WTC11 (cell line): ENCODE data around the gene IDH3A. TPM values are rescaled to one million over a fixed set of nuclear protein-coding genes. Genes with fewer than 3 reads are reported as not detected.

ENCODE experiments used
- ATAC-seq: fragments of 200-7000 bp; cut with Tn5 transposase; 2 replicates; pipeline ENCODE4 v1.10.0; 2021; ENCODE audit warnings: mild to moderate bottlenecking, moderate library complexity
- CTCF ChIA-PET: fragments of 300-600 bp; sonication (Branson Sonifier 250); formaldehyde crosslinking; loops from one replicate; lab custom pipeline; 2021; ENCODE audit warnings: antibody characterized with exemption; lab: Charles Lee
- POLR2A ChIA-PET: fragments of 350-600 bp; sonication (Branson Sonifier 250); formaldehyde crosslinking; loops from one replicate; lab custom pipeline; 2021; ENCODE audit warnings: antibody characterized with exemption; lab: Charles Lee
- DNase-seq: peaks from one replicate; pipeline ENCODE4 v3.0.0; 2021; ENCODE audit warnings: low spot score
- H3K27ac Mint-ChIP-seq: 2 replicates; pipeline ENCODE4 v1.8.0; 2021; ENCODE audit warnings: mixed read lengths
- H3K27me3 Mint-ChIP-seq: 2 replicates; pipeline ENCODE4 v1.8.0; 2021; ENCODE audit warnings: low read depth, mild to moderate bottlenecking, moderate library complexity, mixed read lengths
- H3K36me3 Mint-ChIP-seq: 2 replicates; pipeline ENCODE4 v1.8.0; 2021; ENCODE audit warnings: mixed read lengths
- H3K4me1 Mint-ChIP-seq: 2 replicates; pipeline ENCODE4 v1.8.0; 2022; ENCODE audit warnings: mixed read lengths
- H3K4me3 Mint-ChIP-seq: 2 replicates; pipeline ENCODE4 v1.8.0; 2021; ENCODE audit warnings: mild to moderate bottlenecking, moderate library complexity, mixed read lengths
- H3K9me3 Mint-ChIP-seq: 2 replicates; pipeline ENCODE4 v1.8.0; 2021; ENCODE audit warnings: mixed read lengths
- AFF4 ChIP-seq: sonication (generic); formaldehyde crosslinking; IDR thresholded peaks from 2 replicates; pipeline ENCODE4 v1.8.1; 2023; ENCODE audit warnings: mild to moderate bottlenecking, missing genetic modification reagents, borderline replicate concordance
- ARID4B ChIP-seq: sonication (generic); formaldehyde crosslinking; IDR thresholded peaks from 2 replicates; pipeline ENCODE4 v1.8.0; 2023; ENCODE audit warnings: missing genetic modification reagents, mild to moderate bottlenecking, borderline replicate concordance
- ATF3 ChIP-seq: sonication (generic); formaldehyde crosslinking; conservative IDR thresholded peaks from 2 replicates; pipeline ENCODE4 v1.8.1; 2022; ENCODE audit warnings: mild to moderate bottlenecking, missing genetic modification reagents
- CBFB ChIP-seq: sonication (generic); formaldehyde crosslinking; IDR thresholded peaks from 2 replicates; pipeline ENCODE4 v1.8.1; 2022; ENCODE audit warnings: mild to moderate bottlenecking, low read depth, missing genetic modification reagents
- CDX4 ChIP-seq: fragments of 250-450 bp; sonication (Bioruptor Pico); IDR thresholded peaks from 2 replicates; pipeline ENCODE4 v1.9.0; 2021; ENCODE audit warnings: moderate library complexity, mild to moderate bottlenecking, inconsistent platforms, borderline replicate concordance
- E2F1 ChIP-seq: sonication (generic); formaldehyde crosslinking; IDR thresholded peaks from 2 replicates; pipeline ENCODE4 v1.8.0; 2022; ENCODE audit warnings: mild to moderate bottlenecking, missing genetic modification reagents
- ETV6 ChIP-seq: sonication (generic); formaldehyde crosslinking; IDR thresholded peaks from 2 replicates; pipeline ENCODE4 v1.8.1; 2022; ENCODE audit warnings: mild to moderate bottlenecking, missing genetic modification reagents
- GTF2I ChIP-seq: fragments of 250-450 bp; sonication (Bioruptor Pico); conservative IDR thresholded peaks from 2 replicates; pipeline ENCODE4 v1.4.0; 2021; ENCODE audit warnings: mild to moderate bottlenecking
- IRF2 ChIP-seq: sonication (generic); formaldehyde crosslinking; IDR thresholded peaks from 2 replicates; pipeline ENCODE4 v1.8.0; 2022; ENCODE audit warnings: low read depth, missing genetic modification reagents, borderline replicate concordance
- MXD4 ChIP-seq: fragments of 250-450 bp; sonication (Bioruptor Pico); IDR thresholded peaks from 2 replicates; pipeline ENCODE4 v1.8.0; 2021; ENCODE audit warnings: mild to moderate bottlenecking, moderate library complexity, borderline replicate concordance
- SMAD3 ChIP-seq: sonication (generic); formaldehyde crosslinking; IDR thresholded peaks from 2 replicates; pipeline ENCODE4 v1.8.0; 2022; ENCODE audit warnings: missing genetic modification reagents, mild to moderate bottlenecking, borderline replicate concordance
- SP1 ChIP-seq: sonication (generic); formaldehyde crosslinking; conservative IDR thresholded peaks from 2 replicates; pipeline ENCODE4 v1.8.1; 2022; ENCODE audit warnings: missing genetic modification reagents
- TEAD1 ChIP-seq: sonication (generic); formaldehyde crosslinking; IDR thresholded peaks from 2 replicates; pipeline ENCODE4 v1.8.0; 2022; ENCODE audit warnings: mild to moderate bottlenecking, missing genetic modification reagents
- ZNF232 ChIP-seq: sonication (generic); formaldehyde crosslinking; IDR thresholded peaks from 2 replicates; pipeline ENCODE4 v1.8.0; 2022; ENCODE audit warnings: mild to moderate bottlenecking, missing genetic modification reagents
- ZNF263 ChIP-seq: sonication (generic); formaldehyde crosslinking; IDR thresholded peaks from 2 replicates; pipeline ENCODE4 v1.8.1; 2022; ENCODE audit warnings: low read depth, mild to moderate bottlenecking, moderate library complexity, missing genetic modification reagents
- ZNF396 ChIP-seq: fragments of 250-450 bp; sonication (Bioruptor Pico); IDR thresholded peaks from 2 replicates; pipeline ENCODE4 v1.8.0; 2021; ENCODE audit warnings: mild to moderate bottlenecking, moderate library complexity, borderline replicate concordance
- ZNF425 ChIP-seq: fragments of 250-450 bp; sonication (Bioruptor Pico); conservative IDR thresholded peaks from 2 replicates; pipeline ENCODE4 v1.9.0; 2021; ENCODE audit warnings: mild to moderate bottlenecking
- total RNA-seq: library from RNA; stranded (reverse); gene quantifications from 3 replicates; pipeline ENCODE4 v1.2.3, GENCODE V29; 2021
- TF ChIP-seq, protein P1 (sequence below): sonication (generic); formaldehyde crosslinking; conservative IDR thresholded peaks from 2 replicates; pipeline ENCODE4 v1.8.1; 2023; ENCODE audit warnings: mild to moderate bottlenecking, low read depth, missing genetic modification reagents, moderate library complexity
- TF ChIP-seq, protein P2 (sequence below): sonication (generic); formaldehyde crosslinking; IDR thresholded peaks from 2 replicates; pipeline ENCODE4 v1.8.0; 2023; ENCODE audit warnings: missing genetic modification reagents

The IDH3A gene
- total RNA-seq, 1 experiment from 2014 or later = 56.6 TPM

- no peak for TF ChIP-seq AFF4 (CRISPR knock-in tag)
Observed at GRCh38 chr15:78178064-78178463, 28.9 kb downstream of the IDH3A start (continued).

GRCh38 chr15:78179286-78179840, 30.2 kb downstream of the IDH3A start:
- DNase-seq (no peak), ATAC-seq (no peak)
- H3K4me1 Mint-ChIP-seq = peaks cover 7% of the 10 kb centered on the region
- no peaks in the 10 kb centered on the region for H3K36me3 Mint-ChIP-seq
- ChIA-PET CTCF (interaction anchor here (0.6 to 1.8 kb wide), 5 partner anchors 16 to 71 kb away, joined by 3 to 8 read pairs (median 3); no protein-coding TSS in a partner anchor), POLR2A (no interaction called here)
- no peaks in the 10 kb centered on the region for H3K27me3 Mint-ChIP-seq
- no peaks in the 10 kb centered on the region for H3K9me3 Mint-ChIP-seq
- no peak overlapping the region for H3K27ac Mint-ChIP-seq
- H3K4me3 Mint-ChIP-seq = no peak overlapping the region
- TF ChIP-seq E2F1 (CRISPR knock-in tag) (no peak), IRF2 (CRISPR knock-in tag) (no peak), MXD4 (no peak), GTF2I (CRISPR knock-in tag) (no peak), CDX4 (CRISPR knock-in tag) (no peak), ARID4B (no peak), TEAD1 (CRISPR knock-in tag) (no peak), ZNF263 (CRISPR knock-in tag) (no peak), CBFB (CRISPR knock-in tag) (no peak), ZNF232 (CRISPR knock-in tag) (no peak), SMAD3 (no peak), ATF3 (CRISPR knock-in tag) (no peak), ZNF425 (no peak), ETV6 (no peak), SP1 (CRISPR knock-in tag) (no peak), ZNF396 (no peak)
- TF ChIP-seq, protein P1, sequence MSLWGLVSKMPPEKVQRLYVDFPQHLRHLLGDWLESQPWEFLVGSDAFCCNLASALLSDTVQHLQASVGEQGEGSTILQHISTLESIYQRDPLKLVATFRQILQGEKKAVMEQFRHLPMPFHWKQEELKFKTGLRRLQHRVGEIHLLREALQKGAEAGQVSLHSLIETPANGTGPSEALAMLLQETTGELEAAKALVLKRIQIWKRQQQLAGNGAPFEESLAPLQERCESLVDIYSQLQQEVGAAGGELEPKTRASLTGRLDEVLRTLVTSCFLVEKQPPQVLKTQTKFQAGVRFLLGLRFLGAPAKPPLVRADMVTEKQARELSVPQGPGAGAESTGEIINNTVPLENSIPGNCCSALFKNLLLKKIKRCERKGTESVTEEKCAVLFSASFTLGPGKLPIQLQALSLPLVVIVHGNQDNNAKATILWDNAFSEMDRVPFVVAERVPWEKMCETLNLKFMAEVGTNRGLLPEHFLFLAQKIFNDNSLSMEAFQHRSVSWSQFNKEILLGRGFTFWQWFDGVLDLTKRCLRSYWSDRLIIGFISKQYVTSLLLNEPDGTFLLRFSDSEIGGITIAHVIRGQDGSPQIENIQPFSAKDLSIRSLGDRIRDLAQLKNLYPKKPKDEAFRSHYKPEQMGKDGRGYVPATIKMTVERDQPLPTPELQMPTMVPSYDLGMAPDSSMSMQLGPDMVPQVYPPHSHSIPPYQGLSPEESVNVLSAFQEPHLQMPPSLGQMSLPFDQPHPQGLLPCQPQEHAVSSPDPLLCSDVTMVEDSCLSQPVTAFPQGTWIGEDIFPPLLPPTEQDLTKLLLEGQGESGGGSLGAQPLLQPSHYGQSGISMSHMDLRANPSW (CRISPR knock-in tag) = no peak
- TF ChIP-seq, protein P2, sequence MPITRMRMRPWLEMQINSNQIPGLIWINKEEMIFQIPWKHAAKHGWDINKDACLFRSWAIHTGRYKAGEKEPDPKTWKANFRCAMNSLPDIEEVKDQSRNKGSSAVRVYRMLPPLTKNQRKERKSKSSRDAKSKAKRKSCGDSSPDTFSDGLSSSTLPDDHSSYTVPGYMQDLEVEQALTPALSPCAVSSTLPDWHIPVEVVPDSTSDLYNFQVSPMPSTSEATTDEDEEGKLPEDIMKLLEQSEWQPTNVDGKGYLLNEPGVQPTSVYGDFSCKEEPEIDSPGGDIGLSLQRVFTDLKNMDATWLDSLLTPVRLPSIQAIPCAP = no peak
